Measurements from ENCODE around the gene TSPEAR.
"Not testable (repeated sequence)": the region's sequence is repeated elsewhere in the genome, so short reads cannot be mapped to it uniquely, and the experiment has no call there.

Gene TSPEAR

DNA sequence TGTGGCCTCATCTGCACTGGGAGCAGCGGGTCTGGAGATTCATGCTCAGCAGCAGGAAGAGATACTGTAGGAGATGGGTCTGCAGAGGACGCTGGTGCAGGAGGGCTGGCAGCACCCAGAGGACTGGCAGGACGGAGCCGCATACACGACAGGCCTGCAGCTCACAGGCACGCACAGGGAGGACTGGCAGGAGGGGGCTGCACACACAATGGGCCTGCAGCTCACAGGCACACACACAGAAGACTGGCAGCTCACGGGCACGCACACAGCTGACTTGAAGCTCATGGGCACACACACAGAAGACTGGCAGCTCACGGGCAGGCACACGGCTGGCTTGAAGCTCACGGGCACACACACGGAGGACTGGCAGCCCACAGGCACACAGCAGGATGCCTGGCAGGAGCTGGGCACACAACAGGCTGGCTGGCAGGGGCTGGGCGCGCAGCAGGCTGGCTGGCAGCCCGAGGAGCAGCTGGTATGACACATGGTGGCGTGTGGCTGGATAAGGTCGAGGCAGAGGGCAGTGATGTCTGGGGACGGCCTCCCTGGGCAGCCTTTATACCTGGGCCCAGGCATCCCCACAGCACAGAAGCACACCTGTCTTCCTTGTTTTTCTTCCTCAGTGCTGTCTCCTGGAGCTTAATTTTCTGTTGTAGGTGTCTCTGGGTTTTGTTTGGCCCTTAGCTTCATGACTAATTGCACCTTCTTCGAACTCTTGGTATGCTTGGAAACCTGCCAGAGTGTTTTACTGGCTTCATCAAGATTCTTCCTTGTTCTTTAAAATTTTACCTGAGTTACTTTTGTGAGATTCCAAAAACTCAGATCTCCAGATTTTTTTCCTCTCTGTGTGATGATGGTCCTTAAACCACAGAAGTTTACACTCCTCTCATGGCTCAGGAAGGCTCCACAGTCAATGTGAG is 44.7 kb downstream of the TSPEAR start, which contains the start of gene KRTAP12-2:
Gene KRTAP12-2 (minus strand): TSS at position 527 of the 920 bp plus-strand sequence. CDS start 41 bp downstream, at position 486.
- Histone ChIP-seq H3K4me3 (no peak within 1 kb of the TSS), H3K27ac (no peak within 1 kb of the TSS)
- no peak for TF ChIP-seq CTCF (IDR thresholded peaks at IDR 0.05)
- DNase-seq (ENCODE audit: low spot score) = no peak

GRCh38 chr21:44664691-44665090 is 46.7 kb downstream of the TSPEAR start:
- Histone ChIP-seq H3K27ac (no peak overlapping the region), H3K4me3 (no peak overlapping the region)
- TF ChIP-seq CTCF (IDR thresholded peaks at IDR 0.05) = no peak
- DNase-seq (ENCODE audit: low spot score) = no peak

GRCh38 chr21:44661567-44661966 is 49.8 kb downstream of the TSPEAR start:
- H3K4me3 ChIP-seq; DNase-seq (ENCODE audit: low spot score); H3K27ac ChIP-seq: not testable (repeated sequence)

GRCh38 chr21:44658913-44659595 is 52.3 kb downstream of the TSPEAR start:
- Histone ChIP-seq H3K27ac (no peak overlapping the region), H3K4me3 (no peak overlapping the region)
- no peak for DNase-seq (ENCODE audit: low spot score)
- no peak for TF ChIP-seq CTCF (IDR thresholded peaks at IDR 0.05)

GRCh38 chr21:44658541-44658910 is 52.8 kb downstream of the TSPEAR start:
- H3K27ac ChIP-seq = no peak overlapping the region
- TF ChIP-seq CTCF (IDR thresholded peaks at IDR 0.05) = no peak
- H3K4me3 ChIP-seq = no peak overlapping the region
- no peak for DNase-seq (ENCODE audit: low spot score)

DNA sequence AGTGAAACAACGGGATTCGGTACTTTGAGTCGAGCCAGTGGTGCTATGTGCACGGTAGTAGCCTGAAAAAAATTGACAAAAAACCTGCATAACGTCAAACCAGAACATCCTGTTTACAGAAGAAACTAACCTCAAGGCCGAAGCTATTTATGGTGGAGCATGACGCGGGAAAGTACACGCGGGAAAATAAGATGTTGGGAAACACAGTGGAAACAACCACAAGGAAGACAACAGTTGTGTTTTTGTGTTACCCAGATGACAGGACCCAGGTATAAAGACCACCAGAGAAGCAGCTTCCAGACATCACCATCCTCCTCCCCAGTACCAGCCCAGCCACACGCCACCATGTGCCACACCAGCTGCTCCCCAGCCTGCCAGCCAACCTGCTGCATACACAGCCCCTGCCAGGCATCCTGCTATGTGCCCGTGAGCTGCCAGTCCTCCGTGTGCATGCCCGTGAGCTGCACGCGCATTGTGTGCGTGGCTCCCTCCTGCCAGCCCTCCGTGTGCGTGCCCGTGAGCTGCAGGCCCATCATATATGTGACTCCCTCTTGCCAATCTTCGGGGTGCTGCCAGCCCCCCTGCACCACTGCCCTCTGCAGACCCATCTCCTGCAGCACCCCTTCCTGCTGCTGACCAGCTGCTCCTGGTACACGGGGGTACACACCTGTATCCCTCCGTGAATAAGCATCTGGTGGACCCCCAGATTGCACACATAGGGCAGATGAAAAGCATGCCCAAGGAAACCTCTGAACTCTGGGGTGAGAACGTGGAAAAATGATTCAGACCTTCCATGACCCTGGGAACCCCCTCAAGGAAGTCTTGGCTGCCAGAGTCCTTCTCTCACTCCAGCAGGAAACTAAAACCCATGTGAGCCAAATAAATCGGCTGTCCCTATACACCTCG is 53.5 kb downstream of the TSPEAR start, which contains the start of gene KRTAP12-3:
Gene KRTAP12-3 (plus strand): TSS at position 298 of the 906 bp plus-strand sequence. CDS start 48 bp downstream, at position 346.
- Histone ChIP-seq H3K4me3 (no peak within 1 kb of the TSS), H3K27ac (no peak within 1 kb of the TSS)
- TF ChIP-seq CTCF (IDR thresholded peaks at IDR 0.05) = no peak
- DNase-seq (ENCODE audit: low spot score) = no peak

DNA sequence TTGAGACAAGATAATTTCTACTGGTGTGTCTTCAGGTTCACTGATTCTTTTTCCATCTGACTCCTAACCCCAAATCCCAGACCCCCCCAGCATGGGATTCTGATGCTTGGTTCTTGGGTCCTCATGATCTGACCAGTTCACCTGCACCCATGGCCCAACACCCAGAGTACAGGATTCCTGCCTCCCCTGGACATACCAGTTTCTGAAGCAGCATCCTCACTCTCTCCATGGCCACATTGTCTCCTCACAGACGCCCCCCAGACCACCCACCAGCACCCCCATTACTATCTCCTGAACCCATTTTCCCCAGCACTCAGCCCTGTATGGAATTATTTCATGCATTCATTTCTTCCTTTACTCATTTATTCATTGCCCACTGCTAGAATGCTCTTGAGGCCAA is 54.5 kb downstream of the TSPEAR start:
- H3K27ac ChIP-seq = no peak overlapping the region
- no peak for TF ChIP-seq CTCF (IDR thresholded peaks at IDR 0.05)
- DNase-seq (ENCODE audit: low spot score) = no peak

More for the DNA sequence above, 54.5 kb downstream of the TSPEAR start:
- no peak overlapping the region for H3K4me3 ChIP-seq
